Measurements from ENCODE around the gene HS3ST4.

The HS3ST4 gene

GRCh38 chr16:25691519-25692091 is at the start of gene HS3ST4:
Gene HS3ST4 (plus strand): TSS chr16:25691959.
- peaks cover 61% of the 10 kb centered on the region for H3K27me3 ChIP-seq (ENCODE audit: insufficient read depth, low read length)
- H3K9ac ChIP-seq (ENCODE audit: low read depth, low read length) = peak within 1 kb of the TSS; percentile 69; the same call in 1 of the 2 replicates
- no peak within 1 kb of the TSS for H3K27ac ChIP-seq (ENCODE audit: low read length)
- H3K4me1 ChIP-seq (ENCODE audit: insufficient read depth, low read length) = peaks cover 13% of the 10 kb centered on the region
- no peaks in the 10 kb centered on the region for H3K9me3 ChIP-seq (ENCODE audit: insufficient read depth, low read depth, low read length)
- no peaks in the 10 kb centered on the region for H3K36me3 ChIP-seq (ENCODE audit: insufficient read depth, low read depth, low read length)
- H3K4me3 ChIP-seq (ENCODE audit: low read length) = peak within 1 kb of the TSS; percentile 88

DNA sequence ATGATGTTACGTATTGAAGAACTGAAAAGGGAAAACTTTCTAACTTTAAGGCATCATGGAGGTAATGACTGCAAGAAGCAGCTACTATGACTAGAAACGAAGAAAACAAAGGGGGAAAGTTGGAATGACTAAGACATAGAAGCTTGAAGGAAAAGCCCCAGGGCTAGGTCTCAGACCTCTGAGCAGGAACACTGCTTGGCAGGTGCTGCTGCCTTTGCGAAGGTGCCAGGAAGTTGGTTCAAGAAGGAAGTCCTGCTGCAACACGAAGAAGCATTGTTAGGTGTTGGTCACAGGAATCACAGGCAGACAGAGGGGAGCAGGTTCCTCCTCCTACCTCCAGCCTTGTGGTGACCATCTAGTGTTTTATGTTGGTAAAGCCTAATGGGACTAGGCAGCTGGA is 48.1 kb upstream of the HS3ST4 start:
- H3K27ac ChIP-seq (ENCODE audit: low read length) = no peak overlapping the region
- H3K36me3 ChIP-seq (ENCODE audit: insufficient read depth, low read depth, low read length) = no peaks in the 10 kb centered on the region
- H3K4me1 ChIP-seq (ENCODE audit: insufficient read depth, low read length) = no peaks in the 10 kb centered on the region
- H3K9ac ChIP-seq (ENCODE audit: low read depth, low read length) = no peak overlapping the region
- no peak overlapping the region for H3K4me3 ChIP-seq (ENCODE audit: low read length)
- no peaks in the 10 kb centered on the region for H3K27me3 ChIP-seq (ENCODE audit: insufficient read depth, low read length)
- H3K9me3 ChIP-seq (ENCODE audit: insufficient read depth, low read depth, low read length) = no peaks in the 10 kb centered on the region

GRCh38 chr16:25656639-25657038 is 35.1 kb upstream of the HS3ST4 start:
- H3K9ac ChIP-seq (ENCODE audit: low read depth, low read length) = no peak overlapping the region

GRCh38 chr16:25676820-25677219 is 14.9 kb upstream of the HS3ST4 start:
- H3K27ac ChIP-seq (ENCODE audit: low read length) = no peak overlapping the region
- H3K27me3 ChIP-seq (ENCODE audit: insufficient read depth, low read length) = no peaks in the 10 kb centered on the region
- H3K4me1 ChIP-seq (ENCODE audit: insufficient read depth, low read length) = no peaks in the 10 kb centered on the region
- no peak overlapping the region for H3K4me3 ChIP-seq (ENCODE audit: low read length)
- no peaks in the 10 kb centered on the region for H3K36me3 ChIP-seq (ENCODE audit: insufficient read depth, low read depth, low read length)
- no peak overlapping the region for H3K9ac ChIP-seq (ENCODE audit: low read depth, low read length)
- H3K9me3 ChIP-seq (ENCODE audit: insufficient read depth, low read depth, low read length) = no peaks in the 10 kb centered on the region

More at GRCh38 chr16:25656639-25657038, 35.1 kb upstream of the HS3ST4 start:
- H3K27ac ChIP-seq (ENCODE audit: low read length) = no peak overlapping the region
- no peaks in the 10 kb centered on the region for H3K4me1 ChIP-seq (ENCODE audit: insufficient read depth, low read length)
- no peaks in the 10 kb centered on the region for H3K27me3 ChIP-seq (ENCODE audit: insufficient read depth, low read length)
- no peaks in the 10 kb centered on the region for H3K36me3 ChIP-seq (ENCODE audit: insufficient read depth, low read depth, low read length)
- no peak overlapping the region for H3K4me3 ChIP-seq (ENCODE audit: low read length)
- no peaks in the 10 kb centered on the region for H3K9me3 ChIP-seq (ENCODE audit: insufficient read depth, low read depth, low read length)

DNA sequence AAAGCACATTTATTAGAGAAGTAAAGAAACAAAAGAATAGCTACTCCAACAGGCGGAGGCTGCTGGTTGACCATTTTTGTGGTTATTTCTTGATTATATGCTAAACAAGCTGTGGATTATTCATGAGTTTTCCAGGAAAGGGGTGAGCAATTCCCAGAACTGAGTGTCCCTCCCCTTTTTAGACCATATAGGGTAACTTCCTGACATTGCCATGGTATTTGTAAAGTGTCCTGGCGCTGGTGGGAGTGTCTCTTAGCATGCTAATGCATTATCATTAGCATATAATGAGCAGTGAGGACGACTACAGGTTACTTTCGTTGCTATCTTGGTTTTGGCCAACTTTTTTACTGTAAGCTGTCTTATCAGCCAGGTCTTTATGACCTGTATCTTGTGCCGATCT is 12.2 kb upstream of the HS3ST4 start:
- Histone ChIP-seq H3K4me3 (ENCODE audit: low read length) (no peak overlapping the region), H3K27me3 (ENCODE audit: insufficient read depth, low read length) (no peaks in the 10 kb centered on the region), H3K9me3 (ENCODE audit: insufficient read depth, low read depth, low read length) (no peaks in the 10 kb centered on the region), H3K27ac (ENCODE audit: low read length) (no peak overlapping the region), H3K36me3 (ENCODE audit: insufficient read depth, low read depth, low read length) (no peaks in the 10 kb centered on the region), H3K9ac (ENCODE audit: low read depth, low read length) (no peak overlapping the region), H3K4me1 (ENCODE audit: insufficient read depth, low read length) (no peaks in the 10 kb centered on the region)

DNA sequence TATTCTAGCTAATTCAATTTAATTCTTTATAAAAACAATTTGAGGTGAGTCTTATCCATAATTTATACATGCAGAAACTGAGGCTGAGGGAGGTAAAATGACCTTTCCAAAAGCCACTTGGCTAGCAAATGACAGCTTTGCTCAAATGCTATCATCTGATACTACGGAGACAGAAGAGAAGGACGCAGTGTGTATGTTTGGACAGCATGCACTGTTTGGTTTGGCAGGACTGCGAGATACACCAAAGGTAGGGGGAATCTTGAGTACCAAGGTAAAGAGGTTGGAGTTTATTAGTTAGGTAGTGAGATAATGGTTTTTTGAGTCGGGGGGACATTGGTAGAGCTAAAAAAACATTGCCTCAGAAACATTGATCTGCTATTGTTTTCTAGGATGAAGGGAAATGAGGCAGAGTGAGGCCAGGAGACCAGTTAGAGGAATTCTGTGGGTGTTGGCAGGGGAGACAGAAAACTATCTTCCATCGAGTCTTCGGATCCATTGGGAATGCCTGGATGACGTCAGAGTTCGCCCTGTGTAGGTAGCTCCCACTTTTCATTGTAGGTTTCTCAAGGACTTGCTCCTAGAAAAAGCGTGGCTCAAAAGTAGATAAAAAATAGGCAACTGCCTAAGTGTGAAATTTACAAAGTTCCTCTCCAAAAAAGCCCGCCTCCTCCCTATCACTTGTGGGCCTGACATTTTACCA is 2.5 kb upstream of the HS3ST4 start:
- Histone ChIP-seq H3K4me3 (ENCODE audit: low read length) (no peak overlapping the region), H3K27me3 (ENCODE audit: insufficient read depth, low read length) (peaks cover 41% of the 10 kb centered on the region), H3K9ac (ENCODE audit: low read depth, low read length) (no peak overlapping the region), H3K4me1 (ENCODE audit: insufficient read depth, low read length) (peaks cover 13% of the 10 kb centered on the region), H3K36me3 (ENCODE audit: insufficient read depth, low read depth, low read length) (no peaks in the 10 kb centered on the region), H3K9me3 (ENCODE audit: insufficient read depth, low read depth, low read length) (no peaks in the 10 kb centered on the region), H3K27ac (ENCODE audit: low read length) (no peak overlapping the region)

GRCh38 chr16:25690552-25691143 is 1.1 kb upstream of the HS3ST4 start:
- Histone ChIP-seq H3K27me3 (ENCODE audit: insufficient read depth, low read length) (peaks cover 55% of the 10 kb centered on the region), H3K4me1 (ENCODE audit: insufficient read depth, low read length) (peaks cover 13% of the 10 kb centered on the region), H3K36me3 (ENCODE audit: insufficient read depth, low read depth, low read length) (no peaks in the 10 kb centered on the region), H3K9me3 (ENCODE audit: insufficient read depth, low read depth, low read length) (no peaks in the 10 kb centered on the region), H3K27ac (ENCODE audit: low read length) (no peak overlapping the region), H3K9ac (ENCODE audit: low read depth, low read length) (peak overlapping the region; percentile 69; the same call in 1 of the 2 replicates), H3K4me3 (ENCODE audit: low read length) (peak overlapping the region; percentile 88)

DNA sequence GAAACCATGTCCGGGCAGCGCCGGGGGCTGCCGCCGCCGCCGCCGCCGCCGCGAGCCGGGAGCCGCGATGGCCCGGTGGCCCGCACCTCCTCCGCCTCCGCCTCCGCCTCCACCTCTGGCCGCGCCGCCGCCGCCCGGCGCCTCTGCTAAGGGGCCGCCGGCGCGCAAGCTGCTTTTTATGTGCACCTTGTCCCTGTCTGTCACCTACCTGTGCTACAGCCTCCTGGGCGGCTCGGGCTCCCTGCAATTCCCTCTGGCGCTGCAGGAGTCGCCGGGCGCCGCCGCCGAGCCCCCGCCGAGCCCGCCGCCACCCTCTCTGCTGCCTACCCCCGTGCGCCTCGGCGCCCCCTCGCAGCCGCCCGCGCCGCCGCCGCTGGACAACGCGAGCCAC is 587 bp downstream of the HS3ST4 start:
- H3K9me3 ChIP-seq (ENCODE audit: insufficient read depth, low read depth, low read length) = no peaks in the 10 kb centered on the region
- no peak overlapping the region for H3K27ac ChIP-seq (ENCODE audit: low read length)
- H3K4me3 ChIP-seq (ENCODE audit: low read length) = peak overlapping the region; percentile 44; the same call in 1 of the 2 replicates
- H3K9ac ChIP-seq (ENCODE audit: low read depth, low read length) = no peak overlapping the region
- peaks cover 13% of the 10 kb centered on the region for H3K4me1 ChIP-seq (ENCODE audit: insufficient read depth, low read length)
- peaks cover 61% of the 10 kb centered on the region for H3K27me3 ChIP-seq (ENCODE audit: insufficient read depth, low read length)
- H3K36me3 ChIP-seq (ENCODE audit: insufficient read depth, low read depth, low read length) = no peaks in the 10 kb centered on the region

DNA sequence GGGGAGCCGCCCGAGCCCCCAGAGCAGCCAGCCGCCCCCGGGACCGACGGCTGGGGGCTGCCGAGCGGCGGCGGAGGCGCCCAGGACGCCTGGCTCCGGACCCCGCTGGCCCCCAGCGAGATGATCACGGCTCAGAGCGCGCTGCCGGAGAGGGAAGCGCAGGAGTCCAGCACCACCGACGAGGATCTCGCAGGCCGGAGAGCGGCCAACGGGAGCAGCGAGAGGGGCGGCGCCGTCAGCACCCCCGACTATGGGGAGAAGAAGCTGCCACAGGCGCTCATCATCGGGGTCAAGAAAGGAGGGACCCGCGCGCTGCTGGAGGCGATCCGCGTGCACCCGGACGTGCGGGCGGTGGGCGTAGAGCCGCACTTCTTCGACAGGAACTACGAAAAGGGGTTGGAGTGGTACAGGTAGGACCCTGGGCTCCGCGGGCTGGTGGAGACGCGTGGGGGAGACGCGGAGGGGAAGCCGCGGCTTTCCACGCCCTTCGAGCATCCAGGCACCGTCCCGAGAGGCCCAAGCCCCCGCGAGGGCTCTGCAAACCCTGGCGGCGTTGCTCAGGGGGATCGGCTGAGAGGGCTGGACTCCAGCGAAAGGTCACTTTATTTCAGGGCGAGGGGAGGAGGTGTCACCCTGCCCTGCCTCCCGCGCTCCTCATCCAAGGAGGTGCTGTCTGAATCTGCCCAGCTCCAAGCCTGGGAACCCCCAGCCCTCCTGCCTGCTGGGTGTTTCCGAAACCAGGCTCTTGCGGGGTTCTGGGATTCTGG is 1.2 kb downstream of the HS3ST4 start:
- Histone ChIP-seq H3K4me1 (ENCODE audit: insufficient read depth, low read length) (peaks cover 13% of the 10 kb centered on the region), H3K9ac (ENCODE audit: low read depth, low read length) (peak overlapping the region; percentile 54; the same call in 1 of the 2 replicates), H3K27me3 (ENCODE audit: insufficient read depth, low read length) (peaks cover 61% of the 10 kb centered on the region)

GRCh38 chr16:25693631-25694030 is 1.9 kb downstream of the HS3ST4 start:
- no peak overlapping the region for H3K27ac ChIP-seq (ENCODE audit: low read length)
- peaks cover 13% of the 10 kb centered on the region for H3K4me1 ChIP-seq (ENCODE audit: insufficient read depth, low read length)
- no peaks in the 10 kb centered on the region for H3K9me3 ChIP-seq (ENCODE audit: insufficient read depth, low read depth, low read length)
- peaks cover 61% of the 10 kb centered on the region for H3K27me3 ChIP-seq (ENCODE audit: insufficient read depth, low read length)
- no peaks in the 10 kb centered on the region for H3K36me3 ChIP-seq (ENCODE audit: insufficient read depth, low read depth, low read length)
- peak overlapping the region; percentile 79 for H3K4me3 ChIP-seq (ENCODE audit: low read length)
- peak overlapping the region; percentile 54; the same call in 1 of the 2 replicates for H3K9ac ChIP-seq (ENCODE audit: low read depth, low read length)

More for the DNA sequence above, 1.2 kb downstream of the HS3ST4 start:
- peak overlapping the region; percentile 79 for H3K4me3 ChIP-seq (ENCODE audit: low read length)
- no peak overlapping the region for H3K27ac ChIP-seq (ENCODE audit: low read length)
- no peaks in the 10 kb centered on the region for H3K9me3 ChIP-seq (ENCODE audit: insufficient read depth, low read depth, low read length)
- H3K36me3 ChIP-seq (ENCODE audit: insufficient read depth, low read depth, low read length) = no peaks in the 10 kb centered on the region

GRCh38 chr16:25699069-25699468 is 7.3 kb downstream of the HS3ST4 start:
- no peak overlapping the region for H3K9ac ChIP-seq (ENCODE audit: low read depth, low read length)

More at GRCh38 chr16:25699069-25699468, 7.3 kb downstream of the HS3ST4 start:
- H3K4me1 ChIP-seq (ENCODE audit: insufficient read depth, low read length) = peaks cover 6% of the 10 kb centered on the region; the same call in 1 of the 2 replicates
- no peaks in the 10 kb centered on the region for H3K36me3 ChIP-seq (ENCODE audit: insufficient read depth, low read depth, low read length)
- no peak overlapping the region for H3K4me3 ChIP-seq (ENCODE audit: low read length)
- H3K27me3 ChIP-seq (ENCODE audit: insufficient read depth, low read length) = peaks cover 23% of the 10 kb centered on the region
- H3K27ac ChIP-seq (ENCODE audit: low read length) = no peak overlapping the region
- no peaks in the 10 kb centered on the region for H3K9me3 ChIP-seq (ENCODE audit: insufficient read depth, low read depth, low read length)

Measured in iPS-20b (cell line).